ENCODE results near the gene AMBRA1.

GRCh38 chr11:46551261-46551660 lies 42.6 kb downstream of the AMBRA1 start:
- TF ChIP-seq EZH2 (IDR thresholded peaks at IDR 0.05; ENCODE audit: insufficient read depth, low read length) (no peak), CTCF (IDR thresholded peaks at IDR 0.05; ENCODE audit: insufficient read depth, low read depth, low read length) (no peak)
